Suprapubic skin (tissue), 3 donors: ENCODE data around the gene NPB.
A peak's percentile ranks its signal among the peaks of the same experiment; 100 is the strongest.

Experiments used
- EP300 ChIP-seq: sonication (generic); formaldehyde crosslinking; IDR thresholded peaks from one replicate; pipeline ENCODE4 v1.6.1; 2017; ENCODE audit warnings: antibody characterized with exemption
- POLR2A ChIP-seq, 2 donors: fragments of 450-650 bp; IDR thresholded peaks; one replicate each; pipeline ENCODE4 v1.6.1; 2017; ENCODE audit warnings: antibody characterized with exemption in 2 of 2, mild to moderate bottlenecking in 2 of 2, moderate library complexity in 2 of 2
- TF ChIP-seq, protein P1 (sequence below), 2 donors: fragments of 200-600 bp in 1 of 2; fragments of 450-650 bp in 1 of 2; sonication (generic) in 1 of 2; IDR thresholded peaks; one replicate each; pipeline ENCODE4 v1.5.1; 2016 to 2019; ENCODE audit warnings: antibody characterized with exemption in 2 of 2, mild to moderate bottlenecking in 1 of 2, moderate library complexity in 1 of 2

DNA sequence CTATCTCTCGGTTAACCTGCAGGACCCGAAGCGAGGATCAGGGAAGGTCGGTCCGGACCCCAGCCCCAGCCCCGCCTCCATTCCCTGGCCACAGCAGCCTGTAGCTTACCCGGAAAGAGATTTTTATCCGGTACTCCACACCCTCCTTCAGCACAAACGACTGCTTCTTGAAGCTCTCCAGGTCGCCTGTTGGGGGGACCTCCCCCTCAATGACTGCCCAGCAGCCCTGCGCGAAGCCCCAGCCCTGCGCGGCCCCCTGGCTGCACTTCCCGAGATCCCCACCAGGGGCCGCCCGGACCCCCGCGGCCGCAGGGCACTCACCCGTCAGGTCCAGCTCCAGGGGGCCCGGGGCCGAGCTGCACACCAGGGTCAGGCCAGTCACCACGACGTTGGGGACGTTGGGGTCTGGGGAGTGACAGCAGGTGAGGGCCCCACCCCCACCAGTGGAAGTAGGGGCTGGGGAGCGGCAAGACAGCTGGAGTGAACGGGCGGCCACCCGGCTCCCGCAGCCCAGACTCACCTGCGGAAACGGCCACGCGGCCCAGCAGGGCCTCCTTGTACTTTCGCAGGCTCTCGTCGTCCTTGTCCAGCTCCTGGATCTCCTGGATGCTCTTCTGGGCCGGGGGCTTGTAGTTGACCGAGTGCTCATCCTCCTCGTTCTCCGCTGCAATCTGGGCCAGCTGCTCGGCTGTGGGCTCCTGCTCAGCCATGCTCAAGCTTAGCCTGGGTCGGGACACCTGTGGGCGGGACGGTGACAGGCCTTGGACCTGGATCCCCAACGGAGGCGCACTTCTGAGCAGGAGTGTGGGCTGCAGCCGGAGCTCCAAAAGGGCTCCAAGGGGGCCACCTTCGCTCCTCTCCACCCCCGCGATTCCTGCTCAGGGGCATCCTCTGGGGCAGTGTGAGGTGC, 32.6 kb upstream of the NPB start:
- TF ChIP-seq POLR2A (IDR thresholded peaks at IDR 0.05) (no peak), EP300 (no peak)
- TF ChIP-seq, protein P1, sequence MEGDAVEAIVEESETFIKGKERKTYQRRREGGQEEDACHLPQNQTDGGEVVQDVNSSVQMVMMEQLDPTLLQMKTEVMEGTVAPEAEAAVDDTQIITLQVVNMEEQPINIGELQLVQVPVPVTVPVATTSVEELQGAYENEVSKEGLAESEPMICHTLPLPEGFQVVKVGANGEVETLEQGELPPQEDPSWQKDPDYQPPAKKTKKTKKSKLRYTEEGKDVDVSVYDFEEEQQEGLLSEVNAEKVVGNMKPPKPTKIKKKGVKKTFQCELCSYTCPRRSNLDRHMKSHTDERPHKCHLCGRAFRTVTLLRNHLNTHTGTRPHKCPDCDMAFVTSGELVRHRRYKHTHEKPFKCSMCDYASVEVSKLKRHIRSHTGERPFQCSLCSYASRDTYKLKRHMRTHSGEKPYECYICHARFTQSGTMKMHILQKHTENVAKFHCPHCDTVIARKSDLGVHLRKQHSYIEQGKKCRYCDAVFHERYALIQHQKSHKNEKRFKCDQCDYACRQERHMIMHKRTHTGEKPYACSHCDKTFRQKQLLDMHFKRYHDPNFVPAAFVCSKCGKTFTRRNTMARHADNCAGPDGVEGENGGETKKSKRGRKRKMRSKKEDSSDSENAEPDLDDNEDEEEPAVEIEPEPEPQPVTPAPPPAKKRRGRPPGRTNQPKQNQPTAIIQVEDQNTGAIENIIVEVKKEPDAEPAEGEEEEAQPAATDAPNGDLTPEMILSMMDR (IDR thresholded peaks at IDR 0.05), result peak; percentile 14 to 83
